ENCODE data around the gene SAMM50. TPM values are rescaled to one million over a fixed set of nuclear protein-coding genes. Genes with fewer than 3 reads are reported as not detected.

The SAMM50 gene
- total RNA-seq, 4 donors from 2014 or later: 31.9 to 38.3 (median 32.1) TPM

DNA sequence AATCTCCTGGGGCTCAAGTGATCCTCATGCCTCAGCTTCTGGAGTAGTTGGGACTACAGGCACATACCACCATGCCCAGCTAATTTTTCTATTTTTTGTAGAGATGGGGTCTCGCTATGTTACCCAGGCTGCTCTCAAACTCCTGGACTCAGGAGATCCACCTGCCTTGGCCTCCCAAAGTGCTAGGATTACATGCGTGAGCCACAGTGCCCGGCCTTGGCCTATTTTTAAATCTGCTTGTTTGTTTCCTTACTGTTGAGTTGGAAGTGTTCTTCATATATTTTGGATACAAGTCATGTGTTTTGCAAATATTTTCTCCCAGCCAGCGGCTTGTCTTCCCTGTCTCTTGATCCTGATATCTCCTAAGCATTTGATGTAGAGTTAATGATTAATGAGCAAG lies 73.8 kb downstream of the SAMM50 start:
- no peak overlapping the region for H3K27ac ChIP-seq
- H3K4me1 ChIP-seq: peaks cover 0 to 25% of the 10 kb centered on the region in 2 donors
- H3K36me3 ChIP-seq: no peaks in the 10 kb centered on the region
- H3K9me3 ChIP-seq: no peaks in the 10 kb centered on the region
- no peak overlapping the region for H3K4me3 ChIP-seq (replicated peaks in 1 of 3)
- no peaks in the 10 kb centered on the region for H3K27me3 ChIP-seq
- WGBS, 2 donors: 97 to 98% methylated on average over 4 of the region's 4 CpGs
- DNase-seq: no peak
- TF ChIP-seq POLR2A (IDR thresholded peaks at IDR 0.05): no peak
- TF ChIP-seq CTCF (IDR thresholded peaks at IDR 0.05): no peak
- intact Hi-C loops (cut with DNase I): no loop called here

- Histone ChIP-seq H3K4me3 (replicated peaks in 1 of 3) (no peak overlapping the region), H3K9me3 (no peaks in the 10 kb centered on the region), H3K27ac (no peak overlapping the region), H3K4me1 (peaks cover 0 to 22% of the 10 kb centered on the region in 2 donors), H3K36me3 (no peaks in the 10 kb centered on the region), H3K27me3 (no peaks in the 10 kb centered on the region)
- 86 to 90% methylated on average over 17 to 18 of the region's 18 CpGs for WGBS, 2 donors
- no peak for DNase-seq
- TF ChIP-seq POLR2A (IDR thresholded peaks at IDR 0.05) (no peak), CTCF (IDR thresholded peaks at IDR 0.05) (no peak)
- intact Hi-C loops (cut with DNase I): no loop called here
Measured at GRCh38 chr22:44030051-44030701, 74.9 kb downstream of the SAMM50 start.

DNA sequence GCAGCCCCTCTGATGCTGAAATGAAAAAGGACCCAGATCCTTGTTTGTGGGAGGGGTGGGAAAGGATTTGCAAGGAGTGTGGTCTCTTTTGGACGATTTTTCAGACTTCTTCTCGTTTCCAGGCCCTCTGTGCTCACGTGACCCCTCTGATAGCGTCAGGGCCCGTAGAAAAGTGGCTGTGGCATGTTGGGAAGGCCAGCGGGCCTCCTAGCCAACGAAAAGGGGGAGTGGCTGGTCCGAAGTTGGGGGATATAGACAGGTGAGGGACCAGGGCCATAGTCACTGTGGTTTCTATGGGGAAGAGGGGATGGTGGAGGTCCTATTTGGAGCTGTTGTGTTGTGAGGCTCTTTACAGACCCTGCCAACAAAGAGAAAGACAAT lies 75.5 kb downstream of the SAMM50 start:
- Histone ChIP-seq H3K9me3 (no peaks in the 10 kb centered on the region), H3K4me1 (peaks cover 0 to 22% of the 10 kb centered on the region in 2 donors), H3K27me3 (no peaks in the 10 kb centered on the region), H3K27ac (peak overlapping the region in 1 of 3 donors; percentile 17), H3K4me3 (replicated peaks in 1 of 3) (no peak overlapping the region), H3K36me3 (no peaks in the 10 kb centered on the region)
- WGBS, 2 donors: 57 to 76% methylated on average over 8 of the region's 8 CpGs
- TF ChIP-seq CTCF (IDR thresholded peaks at IDR 0.05) (no peak), POLR2A (IDR thresholded peaks at IDR 0.05) (no peak)
- intact Hi-C loops (cut with DNase I): no loop called here
- no peak for DNase-seq

- intact Hi-C loops (cut with DNase I): no loop called here
- H3K4me1 ChIP-seq: peaks cover 0 to 22% of the 10 kb centered on the region in 2 donors
- H3K36me3 ChIP-seq: no peaks in the 10 kb centered on the region
- TF ChIP-seq CTCF (IDR thresholded peaks at IDR 0.05): no peak
- no peak for TF ChIP-seq POLR2A (IDR thresholded peaks at IDR 0.05)
- H3K4me3 ChIP-seq (replicated peaks in 1 of 3): no peak overlapping the region
- no peaks in the 10 kb centered on the region for H3K27me3 ChIP-seq
- no peaks in the 10 kb centered on the region for H3K9me3 ChIP-seq
- 77 to 82% methylated on average over 21 of the region's 21 CpGs for WGBS, 2 donors
- peak overlapping the region in 1 of 3 donors; percentile 17 for H3K27ac ChIP-seq
- DNase-seq: no peak
Measured at GRCh38 chr22:44031158-44031952, 76.1 kb downstream of the SAMM50 start.

- Histone ChIP-seq H3K4me3 (replicated peaks in 1 of 3) (no peak overlapping the region), H3K27ac (no peak overlapping the region), H3K9me3 (no peaks in the 10 kb centered on the region), H3K4me1 (peaks cover 0 to 21% of the 10 kb centered on the region in 2 donors), H3K36me3 (no peaks in the 10 kb centered on the region), H3K27me3 (no peaks in the 10 kb centered on the region)
- DNase-seq: no peak
- 81 to 89% methylated on average over 14 of the region's 14 CpGs for WGBS, 2 donors
- intact Hi-C loops (cut with DNase I): no loop called here
- TF ChIP-seq POLR2A (IDR thresholded peaks at IDR 0.05) (no peak), CTCF (IDR thresholded peaks at IDR 0.05) (no peak)
Measured at GRCh38 chr22:44032126-44032730, 77.0 kb downstream of the SAMM50 start.

Measured in thyroid gland (tissue), 4 donors.